ENCODE results near the gene CMTM3. TPM values are rescaled to one million over a fixed set of nuclear protein-coding genes. Genes with fewer than 3 reads are reported as not detected.

Gene CMTM3
- polyA plus RNA-seq, 1 donor (not counting 4 experiments of a cell fraction or from before 2014, with no cell fraction given), result 15.7 TPM

DNA sequence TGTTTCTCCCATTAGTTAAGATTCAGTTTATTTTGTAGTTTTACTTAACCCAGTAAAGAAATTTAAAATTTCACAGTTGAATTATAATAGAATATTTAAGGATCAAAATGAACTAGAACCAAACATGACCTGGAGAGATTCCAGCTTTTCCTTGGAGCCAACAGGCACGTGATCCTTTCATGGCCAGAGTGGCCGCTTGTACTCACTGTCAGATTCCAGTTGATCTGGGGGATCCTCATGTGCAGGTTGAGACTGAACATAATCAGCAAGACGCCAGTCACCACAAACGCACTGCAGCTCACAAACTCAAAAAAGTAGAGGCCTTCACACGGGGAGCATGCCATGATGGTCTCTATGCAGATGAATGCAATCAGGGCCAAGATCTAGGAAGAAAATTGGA, 31.7 kb downstream of the CMTM3 start:
- no peaks in the 10 kb centered on the region for H4K20me1 ChIP-seq (ENCODE audit: control insufficient read depth, extremely low read depth, insufficient read depth, low read length)
- no peak overlapping the region for H3K27ac ChIP-seq (ENCODE audit: control insufficient read depth, insufficient read depth, low read length)
- H3K9me3 ChIP-seq (ENCODE audit: control insufficient read depth, low read depth, low read length), result no peaks in the 10 kb centered on the region
- no peaks in the 10 kb centered on the region for H3K9me1 ChIP-seq (ENCODE audit: control insufficient read depth, extremely low read depth, insufficient read depth, low read length)
- H3K4me1 ChIP-seq (ENCODE audit: control insufficient read depth, extremely low read depth, insufficient read depth, low read length), result peaks cover 18% of the 10 kb centered on the region
- FAIRE-seq, result no peak
- no peaks in the 10 kb centered on the region for H3K27me3 ChIP-seq (ENCODE audit: control insufficient read depth, extremely low read depth, insufficient read depth, low read length)
- peaks cover 10% of the 10 kb centered on the region for H3K79me2 ChIP-seq (ENCODE audit: control insufficient read depth, insufficient read depth, low read length)
- TF ChIP-seq CTCF (optimal IDR thresholded peaks at IDR 0.05 in 1 of 3, IDR thresholded peaks at IDR 0.05 in 1 of 3, conservative IDR thresholded peaks at IDR 0.05 in 1 of 3; ENCODE audit: extremely low read depth in 1 of 3, insufficient read depth in 2 of 3, low read length in 3 of 3) (no peak), EZH2 (IDR thresholded peaks at IDR 0.05; ENCODE audit: low read length) (no peak)
- no peak overlapping the region for H2AFZ ChIP-seq (ENCODE audit: control insufficient read depth, low read length)
- dilution Hi-C loops (cut with MboI; ENCODE audit: extremely low pct_ligation_motif_present, low sequenced_read_pairs), result no loop called here
- peaks cover 0 to 6% of the 10 kb centered on the region in 2 experiments for H3K36me3 ChIP-seq (ENCODE audit: control insufficient read depth in 2 of 2, extremely low read depth in 1 of 2, insufficient read depth in 2 of 2, low read length in 2 of 2)
- H3K4me2 ChIP-seq (ENCODE audit: control insufficient read depth, extremely low read depth, insufficient read depth, low read depth, low read length), result no peak overlapping the region
- DNase-seq (ENCODE audit: low read depth, low spot score), result no peak
- H3K9ac ChIP-seq (ENCODE audit: control insufficient read depth, extremely low read depth, insufficient read depth, low read length), result no peak overlapping the region
- no peak overlapping the region for H3K4me3 ChIP-seq (ENCODE audit: control insufficient read depth in 2 of 3, extremely low read depth in 1 of 3, insufficient read depth in 2 of 3, low read depth in 1 of 3, low read length in 3 of 3)

DNA sequence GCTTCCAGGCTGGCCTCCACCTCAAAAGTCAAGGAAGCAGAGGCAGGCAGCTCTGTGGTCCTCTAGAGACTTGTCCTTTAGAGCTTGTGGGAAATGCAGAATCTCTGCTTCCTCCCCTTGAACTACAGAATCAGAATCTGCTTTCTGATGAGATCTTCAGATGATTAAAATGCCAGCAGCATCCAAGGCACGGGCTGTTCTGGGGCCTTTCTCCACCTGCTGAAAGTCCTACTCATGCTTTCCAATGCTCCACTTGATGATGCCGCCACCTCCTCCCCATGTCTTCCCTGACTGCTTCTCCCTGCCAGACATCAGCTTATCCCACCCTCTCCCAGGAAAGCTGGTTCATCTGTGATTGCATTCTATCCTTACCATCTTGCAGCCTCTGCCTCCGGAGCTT, 33.3 kb downstream of the CMTM3 start:
- TF ChIP-seq CTCF (optimal IDR thresholded peaks at IDR 0.05 in 1 of 3, IDR thresholded peaks at IDR 0.05 in 1 of 3, conservative IDR thresholded peaks at IDR 0.05 in 1 of 3; ENCODE audit: extremely low read depth in 1 of 3, insufficient read depth in 2 of 3, low read length in 3 of 3), result no peak
- no peak for TF ChIP-seq EZH2 (IDR thresholded peaks at IDR 0.05; ENCODE audit: low read length)
- Histone ChIP-seq H3K4me3 (ENCODE audit: control insufficient read depth in 2 of 3, extremely low read depth in 1 of 3, insufficient read depth in 2 of 3, low read depth in 1 of 3, low read length in 3 of 3) (no peak overlapping the region), H4K20me1 (ENCODE audit: control insufficient read depth, extremely low read depth, insufficient read depth, low read length) (no peaks in the 10 kb centered on the region), H3K9me3 (ENCODE audit: control insufficient read depth, low read depth, low read length) (no peaks in the 10 kb centered on the region), H3K27ac (ENCODE audit: control insufficient read depth, insufficient read depth, low read length) (no peak overlapping the region), H3K4me1 (ENCODE audit: control insufficient read depth, extremely low read depth, insufficient read depth, low read length) (peaks cover 18% of the 10 kb centered on the region), H3K9ac (ENCODE audit: control insufficient read depth, extremely low read depth, insufficient read depth, low read length) (no peak overlapping the region), H3K27me3 (ENCODE audit: control insufficient read depth, extremely low read depth, insufficient read depth, low read length) (no peaks in the 10 kb centered on the region), H3K79me2 (ENCODE audit: control insufficient read depth, insufficient read depth, low read length) (peaks cover 10% of the 10 kb centered on the region), H3K9me1 (ENCODE audit: control insufficient read depth, extremely low read depth, insufficient read depth, low read length) (no peaks in the 10 kb centered on the region), H2AFZ (ENCODE audit: control insufficient read depth, low read length) (no peak overlapping the region), H3K4me2 (ENCODE audit: control insufficient read depth, extremely low read depth, insufficient read depth, low read depth, low read length) (no peak overlapping the region), H3K36me3 (ENCODE audit: control insufficient read depth in 2 of 2, extremely low read depth in 1 of 2, insufficient read depth in 2 of 2, low read length in 2 of 2) (peaks cover 0 to 6% of the 10 kb centered on the region in 2 experiments)
- FAIRE-seq (no peak), DNase-seq (ENCODE audit: low read depth, low spot score) (no peak)
- dilution Hi-C loops (cut with MboI; ENCODE audit: extremely low pct_ligation_motif_present, low sequenced_read_pairs), result no loop called here
